Stimulated activated CD8-positive, alpha-beta memory T cell treated with anti-CD3 and anti-CD28 coated beads, Interleukin-15, amount 100 ng/mL, for 1 hour (primary cell): ENCODE results near the gene LASP1NB.
A peak's percentile ranks its signal among the peaks of the same experiment; 100 is the strongest.

ENCODE experiments used
- DNase-seq: peaks from one replicate; pipeline ENCODE4 v3.0.0-alpha.2; 2020; ENCODE audit warnings: low read depth

Gene LASP1NB

DNA sequence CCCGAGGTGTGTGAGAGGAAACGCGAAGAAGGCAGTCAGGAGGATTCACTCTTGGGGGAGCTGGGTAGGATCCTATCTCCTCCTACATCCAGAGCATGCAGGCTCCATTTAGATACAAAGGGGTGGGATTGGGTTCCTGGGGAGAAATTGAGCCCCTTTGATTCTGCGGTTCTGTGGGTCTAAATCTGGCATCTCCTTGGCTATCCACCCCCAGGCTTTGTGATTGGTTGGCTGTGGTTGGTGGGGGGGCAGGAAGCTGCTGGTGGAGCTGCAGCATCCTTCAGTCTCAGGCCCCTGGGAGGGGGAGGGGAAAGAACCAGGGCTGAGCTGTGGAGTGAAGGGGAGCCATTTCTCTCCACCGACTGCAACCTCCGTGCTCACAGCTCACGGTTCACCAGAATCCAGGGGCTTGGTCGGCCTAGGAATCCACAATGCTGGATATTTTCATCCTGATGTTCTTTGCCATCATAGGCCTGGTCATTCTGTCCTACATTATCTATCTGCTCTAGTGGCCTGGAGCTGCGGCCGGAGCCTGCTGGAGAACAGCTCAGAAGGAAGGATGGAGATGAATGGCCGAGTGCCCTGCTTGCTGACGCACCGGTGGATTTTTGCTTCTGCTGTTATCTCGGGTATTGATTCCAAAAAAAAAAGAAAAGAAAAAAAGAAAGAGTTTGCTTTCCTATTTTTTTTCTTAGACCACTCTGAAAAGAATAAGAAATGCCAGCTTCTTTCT lies at the start of gene LASP1NB:
Gene LASP1NB (plus strand): TSS at position 352 of the 733 bp plus-strand sequence.
- peak; percentile 10 for DNase-seq

GRCh38 chr17:38877130-38877851 lies 48.1 kb upstream of the LASP1NB start:
- DNase-seq = no peak

- DNase-seq = no peak
Measured at GRCh38 chr17:38879878-38880665, 45.3 kb upstream of the LASP1NB start.

- DNase-seq = no peak
Measured at GRCh38 chr17:38881600-38882191, 43.7 kb upstream of the LASP1NB start.

GRCh38 chr17:38882870-38883269 lies 42.5 kb upstream of the LASP1NB start:
- no peak for DNase-seq

DNA sequence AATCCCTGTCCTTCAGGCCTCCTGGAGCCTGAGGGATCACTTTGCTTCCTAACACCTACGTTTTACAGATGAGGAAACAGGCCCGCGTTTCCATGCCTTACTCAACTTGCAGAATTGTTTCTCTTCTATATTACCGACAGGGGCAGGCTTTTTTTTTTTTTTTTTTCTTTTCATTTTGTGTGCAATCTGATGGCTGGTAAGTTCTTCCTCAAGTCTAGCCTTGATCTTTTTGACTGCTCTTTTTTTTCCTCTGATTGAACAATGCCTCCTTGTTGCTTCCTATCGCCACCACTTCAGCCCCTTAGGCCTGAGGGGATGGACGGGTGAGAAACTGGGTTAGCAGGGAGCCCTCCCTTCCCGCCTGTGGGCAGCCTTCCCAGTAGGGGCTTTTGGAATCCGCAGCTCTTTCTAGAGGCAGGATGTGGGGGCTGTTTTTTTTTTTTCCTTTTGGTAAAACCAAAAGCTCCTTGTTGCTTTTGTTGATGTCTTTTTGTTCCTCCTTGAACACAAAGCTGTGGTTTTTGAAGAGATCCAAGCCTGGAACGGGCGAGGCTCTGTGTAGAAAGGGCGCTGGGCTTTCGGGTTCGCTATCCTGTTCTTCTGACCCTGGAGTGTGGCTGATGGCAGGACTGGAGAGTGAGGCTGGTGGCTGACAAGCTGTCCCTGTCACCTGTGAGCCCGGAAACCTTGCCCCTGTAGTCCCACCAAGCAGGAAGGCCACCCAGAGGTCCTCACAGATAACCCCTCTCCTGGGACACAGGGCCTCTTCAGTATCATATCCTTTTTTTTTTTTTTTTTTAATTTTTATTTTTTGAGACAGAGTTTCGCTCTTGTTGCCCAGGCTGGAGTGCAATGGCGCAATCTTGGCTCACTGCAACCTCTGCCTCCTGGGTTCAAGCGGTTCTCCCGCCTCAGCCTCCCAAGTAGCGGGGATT lies 41.6 kb upstream of the LASP1NB start:
- no peak for DNase-seq

DNA sequence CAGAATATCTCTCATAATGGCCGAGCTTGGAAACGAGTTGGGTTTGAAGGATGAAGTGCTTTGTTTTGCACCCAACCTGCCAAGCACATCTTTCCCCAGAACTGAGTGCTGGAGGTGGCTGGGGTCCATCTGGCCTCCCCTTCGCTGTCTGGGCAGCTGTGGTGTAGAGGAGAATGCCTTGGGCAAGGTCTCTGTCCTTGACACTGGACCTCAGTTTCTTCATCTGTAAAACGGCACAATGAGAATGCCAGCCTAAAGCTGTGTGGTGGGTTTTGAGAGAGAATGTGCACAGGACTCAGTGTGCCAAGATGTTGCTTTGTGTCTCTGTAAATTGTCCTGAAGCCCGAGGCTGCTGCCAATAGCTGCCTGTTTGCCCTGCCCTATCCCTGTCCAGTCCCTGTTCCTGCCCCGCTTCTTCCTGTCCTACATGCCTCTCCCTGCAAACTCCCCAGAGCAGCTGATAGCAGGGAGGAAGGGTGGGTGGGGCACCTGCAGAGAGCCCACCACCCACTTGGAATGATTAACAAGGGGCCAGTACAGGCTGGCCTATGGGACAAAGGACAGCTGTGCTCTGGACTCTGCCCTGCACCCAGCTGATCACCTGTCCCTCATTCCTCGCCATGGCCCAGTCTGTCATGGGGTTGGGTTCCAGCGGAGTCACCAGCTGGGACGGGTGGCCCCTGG lies 40.2 kb upstream of the LASP1NB start:
- no peak for DNase-seq

- no peak for DNase-seq
Measured at GRCh38 chr17:38885728-38886642, 39.4 kb upstream of the LASP1NB start.

- no peak for DNase-seq
Measured at GRCh38 chr17:38886643-38887010, 38.8 kb upstream of the LASP1NB start.

DNA sequence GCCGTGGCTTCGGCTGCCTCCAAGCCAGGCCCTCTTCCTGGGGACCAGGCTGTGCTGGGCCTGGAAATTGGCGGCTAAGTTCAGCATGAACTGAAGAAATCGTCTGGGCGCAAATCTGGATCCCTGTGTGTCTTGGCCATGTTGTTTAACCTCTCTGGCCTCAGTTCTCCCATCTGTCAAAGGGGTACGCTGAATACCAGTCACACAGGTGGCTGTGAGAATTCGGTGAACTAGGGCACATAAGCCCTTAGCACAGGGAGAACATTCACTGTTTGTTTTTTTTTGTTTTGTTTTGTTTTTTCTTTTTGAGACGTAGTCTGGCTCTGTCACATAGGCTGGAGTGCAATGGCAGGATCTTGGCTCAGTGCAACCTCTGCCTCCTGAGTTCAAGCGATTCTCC lies 36.6 kb upstream of the LASP1NB start:
- DNase-seq = no peak

DNA sequence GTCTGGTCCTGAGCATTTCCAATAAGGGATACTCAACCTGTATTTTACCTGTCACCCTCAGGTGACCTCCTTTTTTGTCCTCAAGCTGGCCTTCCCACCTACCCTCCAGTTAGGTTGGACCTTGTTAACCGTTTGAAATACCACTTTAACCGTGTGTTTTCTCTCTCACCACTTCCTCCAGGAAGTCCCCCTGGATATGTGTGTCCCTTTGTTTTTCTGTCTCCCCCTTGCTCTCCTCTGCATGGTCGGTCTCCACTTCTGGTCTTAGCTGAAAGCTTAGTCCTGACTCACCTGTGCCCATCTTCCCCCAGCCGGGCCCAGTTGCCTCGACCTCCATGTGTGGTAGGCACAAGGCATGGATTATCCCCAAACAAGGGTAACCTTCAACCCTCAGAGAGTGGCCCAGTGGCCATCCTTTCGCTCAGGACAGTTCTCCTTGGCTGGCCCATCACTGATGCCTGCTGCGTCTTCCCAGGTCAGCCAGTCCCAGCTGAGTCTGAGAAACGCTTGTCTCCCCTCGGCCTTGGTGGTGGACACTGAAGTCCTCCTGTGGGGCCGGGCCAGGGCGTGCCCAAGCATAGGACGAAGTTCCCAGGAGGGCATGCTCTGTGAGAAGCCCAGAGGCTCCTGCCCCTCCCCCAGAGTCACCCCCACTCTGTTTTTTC lies 35.5 kb upstream of the LASP1NB start:
- no peak for DNase-seq

DNA sequence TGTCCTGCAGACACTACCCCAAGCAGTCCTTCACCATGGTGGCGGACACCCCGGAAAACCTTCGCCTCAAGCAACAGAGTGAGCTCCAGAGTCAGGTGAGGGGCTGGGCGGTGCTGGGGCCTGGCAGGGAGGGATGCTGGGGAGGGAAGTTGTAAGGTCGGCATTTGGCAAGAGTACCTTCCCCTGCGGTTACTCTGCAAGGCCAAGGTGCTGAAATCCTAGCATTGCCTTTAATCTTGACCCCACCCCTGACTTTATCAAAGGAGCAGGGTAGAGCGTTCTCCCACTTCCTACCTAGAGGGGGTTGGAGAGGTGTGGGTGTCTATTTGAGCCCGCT lies 35.0 kb upstream of the LASP1NB start:
- no peak for DNase-seq

- DNase-seq = no peak
Measured at GRCh38 chr17:38891441-38891840, 34.0 kb upstream of the LASP1NB start.

- no peak for DNase-seq
Measured at GRCh38 chr17:38892083-38892482, 33.3 kb upstream of the LASP1NB start.

- no peak for DNase-seq
Measured at GRCh38 chr17:38892620-38893019, 32.8 kb upstream of the LASP1NB start.

DNA sequence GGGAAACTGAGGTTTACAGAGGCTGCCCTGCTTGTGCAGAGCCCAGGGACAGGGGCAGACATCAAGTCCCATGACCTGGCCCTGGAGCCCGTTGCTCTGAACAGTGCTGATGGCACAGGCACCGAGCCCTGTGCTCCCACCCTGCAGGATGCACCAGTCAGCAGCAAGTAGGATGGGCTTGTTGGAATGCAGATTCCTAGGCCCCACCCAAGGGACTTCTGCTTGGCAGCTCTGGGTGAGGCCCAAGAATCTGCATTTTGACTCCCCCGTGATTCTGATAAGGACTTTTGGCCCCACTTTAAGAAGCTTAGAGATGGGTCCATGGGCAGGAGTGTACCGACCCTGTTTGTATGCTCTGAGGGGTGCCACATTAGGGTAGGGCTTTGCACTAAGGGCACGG lies 32.3 kb upstream of the LASP1NB start:
- no peak for DNase-seq

- no peak for DNase-seq
Measured at GRCh38 chr17:38893607-38894006, 31.8 kb upstream of the LASP1NB start.

DNA sequence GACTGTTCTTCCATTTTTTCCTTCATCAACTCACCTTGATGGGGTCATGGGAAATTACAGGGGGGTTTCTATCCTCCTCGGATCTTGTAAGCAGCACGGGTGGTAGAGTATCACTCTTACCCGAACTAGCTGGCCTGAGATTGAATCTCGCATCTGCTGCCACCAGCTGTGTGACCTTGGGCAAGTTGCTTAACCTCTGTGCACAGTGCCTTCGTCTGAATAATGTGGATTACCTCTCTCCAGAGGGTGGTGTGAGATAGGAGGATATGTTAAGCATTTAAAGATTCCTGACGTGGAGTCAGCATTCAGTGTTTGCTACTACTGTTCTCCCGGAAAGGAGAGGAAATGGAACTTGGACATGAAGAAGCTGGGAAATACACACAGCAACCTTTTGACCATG lies 31.1 kb upstream of the LASP1NB start:
- no peak for DNase-seq

- DNase-seq = no peak
Measured at GRCh38 chr17:38896346-38896954, 29.0 kb upstream of the LASP1NB start.
